Middle frontal gyrus (tissue), 1 donor: ENCODE data around the gene HOXB1.

ENCODE experiments used
- DNase-seq: peaks from one replicate; pipeline ENCODE4 v3.0.0-alpha.2; 2015; ENCODE audit warnings: low spot score; ENCODE audit errors: extremely low spot score

HOXB1 gene

DNA sequence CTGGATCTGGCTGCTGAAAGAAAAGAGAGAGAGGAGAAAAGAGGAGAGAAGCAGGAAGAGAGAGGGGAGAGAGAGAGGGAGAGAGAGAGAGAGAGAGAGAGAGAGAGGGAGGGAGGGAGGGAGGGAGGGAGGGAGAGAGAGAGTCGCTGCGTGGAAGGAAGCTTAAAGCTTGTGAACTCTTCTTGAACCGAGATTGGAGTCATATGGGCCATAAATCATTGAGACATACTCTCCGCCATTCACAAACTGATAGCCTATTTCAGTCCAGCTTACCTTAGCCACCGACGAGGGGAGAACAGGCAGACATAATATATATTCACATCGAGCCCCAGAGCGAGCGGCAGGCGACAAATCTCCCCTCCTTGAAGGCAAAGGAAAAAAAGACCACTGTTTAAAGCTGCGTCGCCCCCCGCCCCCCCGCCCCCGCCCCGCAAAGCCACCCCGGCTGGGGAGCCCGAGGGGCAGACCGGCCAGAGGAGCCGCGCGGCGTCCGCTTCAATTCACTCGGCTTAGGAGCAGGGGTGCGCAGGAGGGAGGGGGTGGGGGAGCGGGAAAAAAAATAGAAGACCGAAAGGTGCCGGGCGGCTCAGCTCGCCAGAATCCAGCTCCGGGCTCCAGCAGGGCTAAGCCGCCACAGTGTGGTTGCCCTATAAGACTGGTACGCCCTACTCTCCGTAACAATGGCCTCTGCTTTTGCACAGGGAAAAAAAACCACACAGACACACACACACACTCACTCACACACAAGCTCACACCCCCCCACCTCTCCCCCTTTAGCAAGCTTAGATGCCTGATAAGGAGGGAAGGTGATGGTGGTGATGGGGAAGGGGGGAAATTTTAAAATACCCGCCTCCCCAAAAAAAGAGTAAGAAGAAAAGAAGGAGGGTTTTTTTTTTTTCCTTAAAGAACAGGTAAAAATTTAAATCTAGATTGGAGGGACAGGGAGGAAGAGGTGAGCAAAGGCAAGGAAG, 24.7 kb upstream of the HOXB1 start:
- DNase-seq: no peak

DNA sequence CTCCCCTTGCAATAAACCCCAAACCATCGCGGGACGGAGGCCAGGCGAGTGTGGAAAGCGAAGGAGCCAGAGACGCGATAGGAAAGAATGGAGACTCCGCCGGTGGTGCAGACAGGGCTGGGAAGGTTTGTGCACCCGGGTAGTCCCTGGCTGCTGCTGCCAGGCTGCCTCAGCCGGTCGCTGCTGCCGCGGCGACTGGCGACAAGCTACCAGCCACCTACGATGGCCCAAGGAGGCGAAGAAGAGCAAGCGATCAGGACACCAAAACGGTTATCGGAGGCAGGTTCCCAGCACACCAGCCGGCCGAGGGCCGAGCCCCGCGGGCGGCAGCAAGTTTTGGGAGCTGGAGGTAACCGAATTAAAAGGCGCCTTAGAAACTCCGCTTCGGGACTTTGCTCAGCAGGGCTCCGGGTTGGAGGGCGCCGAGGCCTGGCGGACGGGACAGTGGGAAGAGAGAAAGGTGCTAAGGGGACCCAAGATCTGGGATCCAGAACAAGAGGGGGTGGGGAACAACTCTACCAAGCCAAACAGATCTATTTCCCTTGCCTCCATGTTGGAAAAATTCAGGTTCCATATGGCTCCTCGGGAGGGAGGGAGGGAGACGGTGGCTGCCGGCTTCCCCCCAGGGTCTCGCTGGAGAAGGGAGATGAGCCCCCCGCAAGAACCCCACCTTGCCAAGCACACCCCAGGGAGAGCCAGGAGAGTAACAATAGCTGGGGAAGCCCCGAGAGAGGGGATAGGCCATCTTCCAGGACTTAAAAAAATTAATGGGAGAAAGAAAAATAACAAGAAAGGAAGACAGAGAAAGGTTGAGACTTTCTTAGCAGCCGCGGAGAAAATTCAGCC, 23.8 kb upstream of the HOXB1 start:
- DNase-seq: no peak

DNA sequence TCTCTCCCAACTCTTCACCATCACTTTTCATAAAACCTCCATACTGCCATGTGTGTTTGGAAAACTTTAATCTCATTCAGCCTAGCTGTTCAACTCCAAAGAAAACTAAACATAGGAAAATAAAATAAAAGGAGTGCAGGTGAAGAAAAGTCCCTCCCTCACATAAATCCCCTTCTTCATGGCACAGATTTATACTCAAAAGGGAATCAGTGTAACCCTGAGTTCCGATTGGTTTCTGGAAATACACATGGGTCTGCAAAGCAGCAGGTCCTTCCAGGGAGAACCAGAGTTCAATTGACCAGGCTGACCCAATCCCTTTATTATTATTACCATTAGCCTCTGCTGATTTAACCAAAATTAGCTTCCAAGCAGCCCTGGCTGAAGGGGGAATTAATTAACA, 23.0 kb upstream of the HOXB1 start:
- DNase-seq: no peak

DNA sequence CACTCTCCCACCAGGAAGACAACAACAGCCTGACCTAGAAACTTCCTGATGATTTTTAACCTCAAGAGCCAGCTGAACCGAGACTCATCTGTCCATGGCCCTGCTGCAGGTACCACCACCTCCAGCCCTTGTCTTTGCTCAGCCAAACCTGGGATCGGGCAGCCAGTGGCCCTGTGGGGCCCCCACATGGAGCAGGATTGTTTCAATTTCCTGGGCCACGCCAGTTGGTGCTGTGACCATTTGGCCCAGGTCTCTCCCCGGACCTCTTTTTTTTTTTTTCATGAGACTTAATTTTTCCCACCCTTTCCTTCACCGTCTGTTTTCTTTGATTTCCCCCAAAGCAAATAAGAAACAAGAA, 22.4 kb upstream of the HOXB1 start:
- DNase-seq: no peak

DNA sequence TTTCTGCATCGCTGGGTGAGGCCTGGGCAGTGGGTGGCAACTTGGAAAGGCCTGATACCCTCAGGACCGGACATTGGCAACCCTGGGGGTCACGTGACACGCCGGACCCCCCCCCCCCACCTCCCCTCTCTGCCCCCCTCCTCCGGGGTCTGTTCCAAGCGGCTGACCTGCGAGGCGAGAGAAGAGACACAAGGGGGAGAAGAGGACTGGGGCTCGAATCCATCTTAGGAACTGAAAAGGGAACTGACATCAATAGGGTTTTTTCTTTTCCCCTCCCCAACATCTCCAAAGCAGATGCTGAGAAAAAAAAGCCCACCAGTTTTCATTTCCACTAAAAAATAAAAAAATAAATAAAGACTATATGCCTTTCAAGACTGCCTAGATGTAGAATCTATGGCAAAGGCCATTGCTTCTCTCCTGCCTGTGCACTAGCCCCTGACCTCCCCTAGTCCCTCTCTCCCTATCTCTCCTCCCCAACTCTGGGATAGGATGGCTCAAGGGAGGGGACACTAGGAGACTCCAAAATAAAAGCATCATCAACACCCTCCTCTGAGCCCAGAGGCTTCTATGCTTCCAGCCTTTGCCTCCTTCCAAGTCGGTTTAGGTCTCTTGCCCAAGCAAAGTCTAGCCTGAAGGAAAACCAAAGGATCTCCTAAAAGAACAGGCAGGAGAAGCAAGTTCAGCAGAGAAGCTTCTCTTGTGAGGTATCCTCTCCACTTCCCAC, 21.8 kb upstream of the HOXB1 start:
- DNase-seq: no peak

DNA sequence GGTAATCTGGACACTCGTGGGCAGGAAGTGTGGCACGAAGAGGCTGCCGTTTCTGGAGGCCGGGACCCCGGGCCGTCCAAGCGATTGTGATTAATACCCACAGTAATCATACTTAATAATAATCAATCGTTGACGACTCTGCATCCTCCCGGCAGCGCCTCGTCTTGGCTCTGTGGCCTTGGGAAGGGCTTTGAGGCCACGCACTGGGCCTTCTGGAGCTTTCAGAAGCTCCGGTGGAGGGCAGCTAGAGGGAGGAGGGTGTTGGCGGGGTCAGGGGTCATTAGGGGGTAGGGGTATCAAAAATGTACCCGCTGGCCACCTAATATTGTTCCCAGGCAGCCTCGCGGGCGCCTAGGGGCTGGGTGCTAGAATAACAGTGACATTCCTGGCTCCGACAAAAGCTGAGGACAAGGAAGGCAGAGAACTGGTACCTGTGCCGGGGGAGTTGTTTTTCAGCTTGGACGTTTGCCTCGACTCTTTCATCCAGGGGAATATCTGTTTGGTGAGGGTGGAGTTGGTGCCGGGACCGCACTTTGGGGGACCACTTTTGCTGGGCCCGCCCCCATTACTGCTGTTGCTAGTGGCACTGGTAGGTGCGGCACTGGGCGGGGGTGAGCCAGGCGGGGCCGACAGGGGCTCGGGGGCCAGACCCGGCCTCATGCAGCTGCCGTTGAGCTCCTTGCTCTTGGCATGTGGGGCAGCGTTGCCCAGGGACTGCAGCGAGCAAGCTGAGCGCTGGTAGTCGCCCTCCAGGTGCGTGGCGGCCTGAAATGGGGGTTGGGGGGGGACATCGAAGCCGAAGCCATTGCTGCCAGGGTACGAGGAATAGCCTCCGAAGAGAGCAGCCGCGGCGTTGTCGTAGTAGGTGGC, 21.0 kb upstream of the HOXB1 start:
- DNase-seq: no peak

DNA sequence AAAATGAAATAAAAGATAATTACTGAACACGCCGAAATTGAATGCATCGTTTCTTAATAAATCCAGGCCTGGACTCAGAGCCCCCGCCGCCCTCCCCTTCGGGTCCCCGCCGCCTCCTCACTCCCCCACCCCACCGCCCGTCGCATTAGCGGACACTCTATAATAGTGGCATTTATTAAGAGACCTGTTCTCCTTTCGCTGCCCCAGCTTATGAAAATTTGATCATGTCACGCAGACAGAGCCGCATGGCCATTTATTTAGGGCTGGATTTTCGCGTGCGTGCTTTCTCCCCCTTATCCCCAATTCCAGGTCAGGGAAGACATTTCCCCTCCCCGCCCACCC, 20.4 kb upstream of the HOXB1 start:
- no peak for DNase-seq

DNA sequence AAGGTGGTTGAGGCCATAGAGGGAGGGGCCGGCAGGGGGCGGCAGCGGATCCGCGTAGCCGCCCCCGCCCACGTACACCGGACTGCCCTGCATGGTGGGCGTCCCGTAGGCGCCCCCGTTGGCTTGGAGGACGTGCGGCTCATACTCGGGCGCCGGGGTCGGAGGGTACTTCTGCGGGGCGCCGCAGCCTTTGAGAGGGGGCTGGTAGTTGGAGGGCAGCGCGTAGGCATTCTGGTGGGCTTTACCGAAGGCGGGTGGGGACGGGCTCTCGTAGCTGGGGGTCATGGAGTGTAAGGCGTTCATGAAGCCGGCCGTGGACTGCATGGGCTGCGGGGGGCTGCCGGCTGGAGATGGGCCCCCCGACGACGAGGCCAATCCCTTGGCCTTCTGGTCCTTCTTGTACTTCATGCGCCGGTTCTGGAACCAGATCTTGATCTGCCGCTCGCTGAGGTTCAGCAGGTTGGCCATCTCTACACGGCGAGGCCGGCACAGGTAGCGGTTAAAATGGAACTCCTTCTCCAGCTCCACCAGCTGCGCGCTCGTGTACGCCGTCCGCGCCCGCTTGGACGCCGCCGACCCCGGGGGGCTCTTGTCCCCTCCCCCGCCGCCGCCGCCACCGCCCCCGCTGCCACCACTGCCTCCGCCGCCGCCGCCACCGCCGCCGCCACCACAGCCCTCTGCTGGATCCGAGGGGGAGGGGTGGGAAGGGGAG, 19.8 kb upstream of the HOXB1 start:
- no peak for DNase-seq

DNA sequence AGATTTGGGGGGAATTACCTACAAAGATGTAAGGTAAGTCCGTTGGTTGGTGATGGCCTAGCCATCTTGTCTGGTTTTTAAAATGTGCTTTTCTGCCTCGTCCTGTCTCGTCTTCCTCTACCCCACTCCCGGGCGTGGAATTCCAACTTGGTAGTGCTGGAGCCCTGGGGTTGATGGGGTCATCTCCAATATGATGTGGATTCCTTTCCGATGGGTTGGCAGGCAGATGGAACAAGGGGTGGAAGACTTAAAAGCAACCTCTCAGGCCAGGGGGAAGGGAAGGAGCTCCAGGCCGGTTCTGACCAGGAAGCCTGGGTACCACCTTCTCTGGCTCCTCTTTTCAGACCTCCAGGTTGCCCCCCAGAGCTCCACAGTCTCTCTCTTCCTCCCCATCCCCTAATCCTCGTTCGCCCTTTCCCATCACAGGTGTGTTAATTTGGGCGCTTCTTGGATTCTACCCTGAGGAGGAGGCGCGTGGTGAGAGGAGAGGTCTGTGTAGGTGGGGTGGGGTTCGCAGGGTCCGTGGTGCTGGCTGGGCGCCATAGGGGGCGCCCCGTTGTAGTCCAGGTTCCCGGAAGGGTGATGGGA, 19.2 kb upstream of the HOXB1 start:
- no peak for DNase-seq

DNA sequence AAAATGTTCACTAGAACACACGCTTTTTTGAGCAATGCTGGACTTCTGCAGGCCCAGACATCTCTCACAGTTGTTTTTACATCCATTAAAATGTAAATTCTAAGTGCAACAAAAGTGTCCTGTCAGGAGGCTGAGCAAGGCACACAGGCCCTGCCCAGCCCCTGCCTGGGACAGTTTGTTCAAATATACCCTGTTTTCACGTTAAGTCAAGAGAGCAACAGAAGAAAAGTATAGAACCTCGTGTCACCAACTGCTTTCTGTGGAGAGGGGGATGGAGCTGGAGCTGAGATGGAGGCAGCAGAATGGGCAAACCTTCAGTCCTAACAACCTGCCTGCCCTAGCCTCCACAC, 18.4 kb upstream of the HOXB1 start:
- DNase-seq: no peak

DNA sequence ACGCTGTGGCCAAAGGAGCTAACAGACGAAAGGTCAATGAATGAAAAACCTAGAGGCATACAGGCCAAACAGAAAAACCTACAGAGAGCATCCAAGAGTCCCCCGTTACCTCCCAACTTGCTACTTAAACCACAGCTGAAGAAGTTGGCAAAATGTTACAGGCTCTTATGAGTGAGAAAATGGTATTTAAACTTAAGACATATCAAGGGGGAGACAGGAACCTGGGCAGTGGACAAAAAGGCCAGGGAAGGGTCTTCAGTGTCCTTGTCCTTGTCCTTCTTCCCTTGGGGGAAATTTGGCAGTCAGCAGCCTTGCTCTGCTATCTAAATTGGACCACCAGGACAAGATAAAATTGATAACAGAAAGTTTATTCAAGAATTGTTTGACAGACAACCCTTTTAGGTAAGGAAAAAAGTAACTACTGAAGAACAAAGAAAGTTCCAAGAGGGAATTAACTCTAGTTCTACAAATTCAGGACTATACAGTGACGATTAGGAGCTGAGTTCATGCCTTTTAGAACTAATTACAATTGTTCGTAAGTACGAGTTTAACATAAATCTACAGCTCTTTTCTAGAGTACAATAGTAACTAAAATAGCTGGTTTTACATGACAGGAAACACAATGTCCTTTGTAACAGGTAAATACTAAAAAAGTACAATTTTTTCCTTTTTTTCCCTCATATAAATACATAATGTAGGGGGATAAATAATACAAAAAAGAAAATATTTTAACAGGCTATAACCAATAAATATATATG, 17.9 kb upstream of the HOXB1 start:
- no peak for DNase-seq

DNA sequence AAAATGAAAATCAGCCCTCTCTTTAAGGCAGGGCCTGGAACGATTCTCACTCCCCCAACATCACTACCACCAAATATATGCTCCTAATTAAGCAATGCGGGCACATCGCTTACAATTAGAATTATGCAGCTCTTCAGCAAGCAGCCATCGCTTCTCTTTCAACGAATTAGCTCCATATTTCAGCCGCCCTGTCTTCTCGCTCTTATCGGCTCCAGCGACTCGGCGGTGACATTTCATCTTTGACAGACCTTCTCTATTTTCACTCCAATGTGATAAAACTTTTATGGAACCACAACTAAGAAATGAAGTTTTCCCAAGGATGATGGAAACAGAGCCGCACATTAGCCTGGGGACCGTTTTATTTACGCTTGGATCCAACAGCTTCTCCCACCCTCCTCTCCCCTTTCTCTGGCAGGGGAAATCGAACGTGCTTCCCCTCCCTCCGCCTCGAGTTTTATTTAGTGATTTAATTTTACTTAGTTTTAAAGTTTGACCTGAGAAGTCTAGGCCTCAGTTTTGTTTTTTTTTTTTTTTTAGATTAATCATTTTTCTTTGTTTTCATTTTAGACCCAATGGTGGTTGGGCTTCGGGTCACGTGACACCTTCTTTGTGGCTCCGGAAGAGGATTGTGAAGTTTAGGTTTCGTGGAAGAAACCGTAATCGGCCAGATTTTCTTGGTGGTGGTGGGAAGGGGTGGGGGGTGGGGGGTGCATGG, 17.2 kb upstream of the HOXB1 start:
- no peak for DNase-seq

DNA sequence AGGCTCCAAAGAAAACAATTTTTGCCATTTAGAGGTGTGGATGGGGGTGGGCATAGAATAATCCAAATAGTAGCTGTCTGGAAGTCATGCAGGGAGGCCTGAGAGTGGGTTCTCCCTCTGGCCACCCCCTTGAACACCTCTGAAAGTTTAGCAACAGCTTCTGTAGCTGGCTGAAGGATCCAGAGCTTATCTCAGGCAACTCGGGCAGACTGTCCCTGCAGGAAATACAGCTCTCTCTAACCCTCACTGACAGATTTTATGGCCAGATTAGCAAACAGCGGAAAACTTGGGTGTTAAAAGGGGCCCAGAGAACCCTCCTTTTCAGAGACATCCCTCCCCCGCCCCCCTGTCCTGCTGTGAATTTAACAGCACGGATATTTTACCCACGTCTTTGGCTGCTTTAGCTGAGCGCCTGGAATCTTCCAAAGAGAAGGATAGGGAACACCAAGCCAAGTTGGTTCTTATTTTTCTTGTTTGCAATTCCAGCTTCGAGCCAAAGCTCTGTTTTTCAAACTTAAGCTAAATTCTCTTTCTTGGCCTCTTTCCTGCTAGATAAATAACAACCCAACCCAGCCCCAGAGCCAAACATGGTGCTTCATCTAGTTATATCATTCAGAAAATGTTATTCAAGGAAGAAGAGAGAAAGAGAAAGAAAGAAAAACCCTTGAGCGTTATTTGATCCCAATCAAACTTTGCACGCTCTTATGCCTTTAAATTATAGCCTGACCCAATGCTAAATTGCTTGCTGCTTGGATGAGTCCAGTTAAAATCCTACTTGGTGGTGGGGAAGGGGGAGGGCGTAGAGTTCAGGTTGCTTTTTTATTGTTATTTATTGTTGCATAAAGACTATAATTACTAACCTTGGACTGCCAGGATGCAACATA, 16.4 kb upstream of the HOXB1 start:
- DNase-seq: no peak

DNA sequence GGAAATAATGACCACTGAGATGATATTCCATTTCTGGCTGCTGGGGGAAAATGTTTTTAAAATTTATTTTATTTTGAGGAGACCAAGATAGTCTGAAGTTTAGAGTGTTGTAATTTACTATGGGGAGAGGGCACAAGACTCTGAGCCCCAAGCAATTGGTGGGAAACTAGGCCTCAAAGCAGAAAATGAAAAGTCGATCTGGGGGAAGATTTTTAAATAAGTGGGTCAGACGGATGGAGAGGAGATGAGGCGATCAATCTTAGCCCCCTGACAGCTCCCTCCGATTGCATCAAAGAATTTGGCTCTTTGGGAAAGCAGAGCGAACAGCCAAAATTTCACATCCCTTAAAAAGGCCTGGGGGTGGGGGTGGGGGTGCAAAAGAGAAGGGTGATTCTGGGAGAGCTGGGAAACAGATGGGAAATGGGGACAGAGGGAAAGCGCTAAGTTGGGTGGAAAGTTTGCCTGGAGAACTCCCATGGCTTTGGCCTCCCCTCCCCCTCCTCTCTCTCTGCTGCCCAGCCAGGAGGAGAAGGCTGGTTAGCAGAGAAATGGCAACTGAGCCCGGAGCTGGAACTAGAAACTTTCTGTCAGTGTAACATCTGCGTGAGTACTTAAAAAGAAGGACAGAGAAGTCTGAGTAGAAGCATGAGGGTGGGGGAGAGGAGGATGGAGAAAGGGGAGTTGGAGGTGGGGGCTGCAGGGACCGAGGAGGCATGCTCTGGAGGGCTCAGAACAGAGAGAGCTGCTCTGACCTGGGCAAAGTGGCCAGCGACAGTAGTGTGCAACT, 15.5 kb upstream of the HOXB1 start:
- no peak for DNase-seq

DNA sequence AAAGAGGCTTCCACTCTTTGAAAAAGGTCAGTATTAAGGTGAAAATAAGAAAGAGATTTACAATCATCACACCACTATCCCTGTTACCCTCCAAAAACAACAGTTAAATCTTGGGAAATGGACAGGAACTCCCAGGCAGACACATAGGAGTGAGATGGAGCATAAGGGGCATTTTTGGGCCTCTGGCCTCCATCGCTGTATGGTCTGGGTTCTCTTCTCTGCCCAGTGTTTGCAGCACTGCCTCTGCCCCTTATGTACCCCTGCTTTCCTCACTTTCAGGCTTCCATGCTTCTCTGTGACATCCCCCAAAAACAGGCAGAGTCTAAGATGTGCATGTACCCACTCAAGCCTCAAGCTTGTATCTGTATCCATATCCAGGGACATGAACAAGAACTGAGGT, 14.7 kb upstream of the HOXB1 start:
- DNase-seq: no peak

DNA sequence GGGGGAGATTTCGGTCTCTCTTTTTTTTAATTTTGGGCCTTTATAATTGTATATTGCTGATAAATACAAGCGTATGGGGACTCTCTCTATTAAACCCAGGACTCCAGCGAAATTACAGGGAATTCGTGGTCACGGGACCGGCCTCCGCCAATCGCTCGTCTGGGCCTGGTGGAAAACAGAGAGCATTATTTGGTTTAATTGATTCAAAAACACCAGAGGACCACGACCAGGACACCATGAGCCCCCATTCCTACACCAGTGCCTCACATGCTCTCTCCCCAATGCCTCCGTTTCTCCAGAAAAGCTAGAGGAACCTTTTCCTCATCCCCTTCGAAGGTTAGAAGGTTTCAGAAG, 14.2 kb upstream of the HOXB1 start, which contains the start of gene HOXB2:
Gene HOXB2 (minus strand): TSS at position 88 of the 354 bp plus-strand sequence. CDS start 198 bp downstream, outside the sequence.
- no peak for DNase-seq
